HG03097 (cell line): ENCODE measurements around the gene NLRP13.

Source experiments
- ATAC-seq: cut with Tn5 transposase; IDR thresholded peaks from one replicate; pipeline ENCODE4 v1.9.1; 2021; ENCODE audit not compliant: unreplicated experiment, low FRiP score

NLRP13 gene

DNA sequence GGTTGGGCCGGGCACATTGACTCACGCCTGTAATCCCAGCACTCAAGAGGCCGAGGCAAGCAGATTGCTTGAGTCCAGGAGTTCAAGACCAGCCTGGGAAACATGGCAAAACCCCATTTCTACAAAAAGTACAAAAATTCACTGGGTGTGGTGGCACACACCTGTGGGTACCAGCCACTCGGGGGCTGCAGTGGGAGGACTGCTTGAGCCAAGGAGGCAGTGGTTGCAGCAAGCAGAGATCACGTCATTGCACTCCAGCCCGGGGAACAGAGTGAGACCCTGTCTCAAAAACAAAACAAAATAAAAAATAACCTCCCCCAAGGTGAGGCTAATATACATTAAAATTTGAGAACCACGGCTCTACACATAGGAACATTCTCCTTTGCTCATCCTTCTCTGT is 24.9 kb downstream of the NLRP13 start:
- ATAC-seq, result no peak

DNA sequence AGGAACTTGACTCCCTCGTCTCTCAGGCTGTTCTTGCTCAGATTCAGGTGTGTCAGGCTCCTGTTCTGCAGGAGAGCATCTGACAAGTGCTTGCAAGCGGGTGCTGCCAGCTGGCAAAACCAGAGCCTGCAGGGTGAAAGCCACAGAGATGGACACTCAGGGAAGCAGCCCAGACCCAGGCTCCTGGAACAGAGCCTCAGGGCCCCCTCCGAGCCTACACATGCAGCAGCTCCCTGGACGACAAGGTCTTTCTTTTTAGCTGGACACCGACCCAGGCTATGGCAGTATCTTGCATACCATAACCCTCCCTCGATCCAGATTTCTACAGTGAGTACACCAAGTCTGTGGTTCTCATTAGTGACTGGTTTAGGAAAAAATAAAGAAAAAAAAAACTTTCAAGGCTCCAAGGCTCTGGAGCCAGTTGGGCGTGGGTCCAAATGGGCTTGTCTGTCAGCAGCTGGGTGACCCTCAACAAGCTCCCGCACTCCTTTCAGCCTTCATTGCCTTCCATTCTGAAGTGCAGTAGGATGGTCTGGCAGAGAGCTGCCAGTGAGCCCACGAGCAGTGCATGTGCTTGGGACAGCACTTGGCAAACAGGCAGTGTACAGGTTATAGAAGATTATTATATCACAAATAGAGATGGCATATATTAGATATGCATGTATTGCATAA is 29.9 kb downstream of the NLRP13 start:
- ATAC-seq, result no peak

DNA sequence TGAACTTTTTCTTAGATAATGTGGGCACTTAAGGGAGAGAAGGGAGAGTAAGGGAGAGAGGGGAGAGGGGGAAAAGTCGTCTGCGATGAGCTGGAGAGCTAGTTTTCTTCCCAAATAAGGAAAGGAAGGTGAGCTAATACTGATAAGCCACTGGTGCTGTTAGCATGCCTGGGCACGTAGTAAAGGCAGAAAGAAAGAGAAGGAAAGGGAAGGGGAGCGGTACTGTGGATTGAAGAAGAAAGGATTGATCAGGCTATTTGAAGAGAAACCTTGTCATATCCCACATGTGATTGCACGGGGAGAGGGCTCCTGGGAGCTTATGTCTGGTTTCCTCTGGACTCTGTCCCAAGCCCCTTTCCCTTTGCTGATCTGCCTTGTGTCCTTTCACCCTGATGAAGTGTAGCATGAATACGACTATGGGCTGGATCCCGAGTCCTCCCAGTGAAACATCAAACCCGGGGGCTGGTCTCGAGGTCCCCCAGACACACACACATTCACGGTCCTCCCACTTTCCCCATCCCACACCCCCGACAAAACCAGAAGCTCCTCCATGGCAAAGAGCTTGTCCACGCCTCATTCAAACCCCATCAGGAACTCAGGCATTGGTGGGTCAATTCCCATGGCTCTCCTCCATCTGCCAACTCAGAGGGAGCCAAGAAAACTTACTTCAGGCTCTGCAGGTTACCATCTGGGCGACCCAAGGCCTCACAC is 30.6 kb downstream of the NLRP13 start:
- ATAC-seq, result no peak

- no peak for ATAC-seq
Observed at GRCh38 chr19:55898911-55899310, 33.2 kb downstream of the NLRP13 start.

DNA sequence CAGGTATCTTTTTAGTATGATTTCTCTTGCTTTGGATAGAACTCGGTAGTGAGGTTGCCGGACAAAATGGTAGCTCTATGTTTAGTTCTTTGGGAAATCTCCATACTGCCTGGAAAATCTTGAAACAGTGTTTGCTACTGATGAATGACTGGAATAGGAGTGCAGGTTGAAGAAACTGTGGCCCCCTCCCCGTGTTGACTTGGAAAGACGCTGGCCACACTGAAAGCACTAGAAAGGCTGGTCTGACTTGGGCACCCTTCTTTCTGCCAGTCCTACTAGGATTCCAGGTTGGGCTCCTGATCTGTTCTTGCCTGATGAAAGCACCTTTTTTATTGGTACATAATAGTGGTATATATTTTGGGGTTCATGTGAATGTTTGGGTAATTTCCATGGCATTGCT is 49.5 kb downstream of the NLRP13 start:
- ATAC-seq, result no peak

- no peak for ATAC-seq
Observed at GRCh38 chr19:55877211-55877610, 54.9 kb downstream of the NLRP13 start.

DNA sequence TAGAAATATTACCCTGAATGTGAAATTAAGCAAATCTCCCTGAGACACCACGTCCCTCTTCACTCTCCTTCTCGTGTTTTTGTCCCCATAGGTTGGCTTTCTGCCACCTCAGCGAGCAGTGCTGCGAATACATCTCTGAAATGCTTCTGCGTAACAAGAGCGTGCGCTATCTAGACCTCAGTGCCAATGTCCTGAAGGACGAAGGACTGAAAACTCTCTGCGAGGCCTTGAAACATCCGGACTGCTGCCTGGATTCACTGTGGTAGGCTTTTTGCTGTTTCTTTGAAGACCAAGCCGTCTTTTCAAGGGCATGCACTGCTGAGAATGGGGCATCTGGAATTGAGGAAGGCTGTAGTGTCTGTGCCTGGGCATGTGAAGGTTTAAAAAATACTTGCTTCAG is 61.4 kb downstream of the NLRP13 start:
- ATAC-seq, result no peak

DNA sequence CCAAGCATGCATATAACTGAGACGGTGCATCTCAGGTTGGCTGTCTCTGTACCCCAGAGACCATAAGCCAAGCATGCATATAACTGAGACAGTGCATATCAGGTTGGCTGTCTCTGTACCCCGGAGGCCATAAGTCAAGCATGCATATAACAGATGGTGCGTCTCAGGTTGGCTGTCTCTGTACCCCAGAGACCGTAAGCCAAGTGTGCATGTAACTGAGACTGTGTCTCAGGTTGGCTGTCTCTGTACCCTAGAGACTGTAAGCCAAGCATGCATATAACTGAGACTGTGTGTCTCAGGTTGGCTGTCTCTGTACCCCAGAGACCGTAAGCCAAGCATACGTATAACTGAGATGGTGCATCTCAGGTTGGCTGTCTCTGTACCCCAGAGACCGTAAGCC is 65.0 kb downstream of the NLRP13 start:
- ATAC-seq, result no peak

- ATAC-seq, result no peak
Observed at GRCh38 chr19:55866521-55866920, 65.6 kb downstream of the NLRP13 start.

DNA sequence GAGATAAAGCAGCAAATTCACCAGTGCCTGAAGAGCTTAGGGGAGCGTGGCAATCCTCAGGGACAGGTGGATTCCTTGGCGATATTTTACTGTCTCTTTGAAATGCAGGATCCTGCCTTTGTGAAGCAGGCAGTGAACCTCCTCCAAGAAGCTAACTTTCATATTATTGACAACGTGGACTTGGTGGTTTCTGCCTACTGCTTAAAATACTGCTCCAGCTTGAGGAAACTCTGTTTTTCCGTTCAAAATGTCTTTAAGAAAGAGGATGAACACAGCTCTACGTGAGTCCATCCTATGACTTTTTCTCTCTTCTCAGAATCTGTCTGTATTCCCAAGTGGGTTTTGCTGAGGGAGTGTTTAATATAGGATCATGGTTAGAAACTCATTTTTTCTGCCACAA is 73.2 kb downstream of the NLRP13 start:
- no peak for ATAC-seq

DNA sequence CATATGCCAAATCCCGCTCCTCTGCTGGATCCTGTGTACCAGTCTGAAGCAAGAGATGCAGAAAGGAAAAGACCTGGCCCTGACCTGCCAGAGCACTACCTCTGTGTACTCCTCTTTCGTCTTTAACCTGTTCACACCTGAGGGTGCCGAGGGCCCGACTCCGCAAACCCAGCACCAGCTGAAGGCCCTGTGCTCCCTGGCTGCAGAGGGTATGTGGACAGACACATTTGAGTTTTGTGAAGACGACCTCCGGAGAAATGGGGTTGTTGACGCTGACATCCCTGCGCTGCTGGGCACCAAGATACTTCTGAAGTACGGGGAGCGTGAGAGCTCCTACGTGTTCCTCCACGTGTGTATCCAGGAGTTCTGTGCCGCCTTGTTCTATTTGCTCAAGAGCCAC is 73.7 kb downstream of the NLRP13 start:
- no peak for ATAC-seq

- ATAC-seq, result no peak
Observed at GRCh38 chr19:55857974-55858373, 74.2 kb downstream of the NLRP13 start.

DNA sequence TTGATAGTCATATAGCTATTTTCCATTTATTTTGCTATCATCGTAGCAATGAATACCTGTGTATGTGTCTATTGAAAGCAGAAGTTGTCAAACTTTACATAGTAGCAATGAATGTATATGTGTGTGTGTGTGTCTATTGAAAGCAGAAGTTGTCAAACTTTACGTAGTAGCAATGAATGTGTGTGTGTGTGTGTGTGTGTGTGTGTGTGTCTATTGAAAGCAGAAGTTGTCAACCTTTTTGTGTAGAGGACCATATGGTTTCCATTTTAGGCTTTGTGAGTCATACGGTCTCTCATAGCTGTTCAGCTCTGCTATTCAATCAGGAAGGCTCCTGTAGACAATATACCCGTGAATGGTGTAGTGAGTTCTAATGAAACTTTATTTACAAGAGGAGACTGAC is 75.0 kb downstream of the NLRP13 start:
- no peak for ATAC-seq

GRCh38 chr19:55855160-55855559 is 77.0 kb downstream of the NLRP13 start:
- no peak for ATAC-seq
